Thyroid gland (tissue), 4 donors: Measurements from ENCODE around the gene PPP2R2B.

ENCODE experiments used
- POLR2A ChIP-seq, 2 donors: fragments of 450-650 bp; IDR thresholded peaks; one replicate each; pipeline ENCODE4 v1.6.1; 2017; ENCODE audit warnings: antibody characterized with exemption in 2 of 2, mild to moderate bottlenecking in 2 of 2, moderate library complexity in 1 of 2
- TF ChIP-seq, protein P1 (sequence below), 6 experiments: fragments of 200-600 bp in 3 of 6; fragments of 450-650 bp in 3 of 6; sonication (generic) in 3 of 6; IDR thresholded peaks; one replicate each; pipeline ENCODE4 v1.5.1; 2016 to 2019; ENCODE audit warnings: antibody characterized with exemption in 6 of 6, mild to moderate bottlenecking in 2 of 6, inconsistent platforms in 1 of 6, moderate library complexity in 1 of 6

DNA sequence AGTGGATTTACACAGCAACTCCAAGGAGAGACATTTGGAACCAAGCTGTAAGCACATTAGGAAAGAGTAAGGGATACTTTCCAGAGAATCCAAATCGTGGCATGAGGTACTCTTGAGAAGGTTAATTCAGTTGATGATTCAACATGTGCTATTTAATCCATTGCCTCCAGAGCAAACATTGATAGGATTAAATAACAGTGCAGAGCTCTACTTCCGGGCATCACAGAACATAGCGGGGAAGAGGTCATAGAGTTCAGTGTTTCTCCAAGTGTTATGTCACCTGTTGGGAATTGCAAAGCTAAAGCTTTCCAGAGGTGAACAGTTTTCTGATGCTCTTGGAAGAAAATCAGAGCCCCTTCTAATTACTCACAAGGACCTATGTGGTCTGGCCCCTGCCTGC is 127.5 kb downstream of the PPP2R2B start:
- TF ChIP-seq, protein P1, sequence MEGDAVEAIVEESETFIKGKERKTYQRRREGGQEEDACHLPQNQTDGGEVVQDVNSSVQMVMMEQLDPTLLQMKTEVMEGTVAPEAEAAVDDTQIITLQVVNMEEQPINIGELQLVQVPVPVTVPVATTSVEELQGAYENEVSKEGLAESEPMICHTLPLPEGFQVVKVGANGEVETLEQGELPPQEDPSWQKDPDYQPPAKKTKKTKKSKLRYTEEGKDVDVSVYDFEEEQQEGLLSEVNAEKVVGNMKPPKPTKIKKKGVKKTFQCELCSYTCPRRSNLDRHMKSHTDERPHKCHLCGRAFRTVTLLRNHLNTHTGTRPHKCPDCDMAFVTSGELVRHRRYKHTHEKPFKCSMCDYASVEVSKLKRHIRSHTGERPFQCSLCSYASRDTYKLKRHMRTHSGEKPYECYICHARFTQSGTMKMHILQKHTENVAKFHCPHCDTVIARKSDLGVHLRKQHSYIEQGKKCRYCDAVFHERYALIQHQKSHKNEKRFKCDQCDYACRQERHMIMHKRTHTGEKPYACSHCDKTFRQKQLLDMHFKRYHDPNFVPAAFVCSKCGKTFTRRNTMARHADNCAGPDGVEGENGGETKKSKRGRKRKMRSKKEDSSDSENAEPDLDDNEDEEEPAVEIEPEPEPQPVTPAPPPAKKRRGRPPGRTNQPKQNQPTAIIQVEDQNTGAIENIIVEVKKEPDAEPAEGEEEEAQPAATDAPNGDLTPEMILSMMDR (IDR thresholded peaks at IDR 0.05) = no peak
- no peak for TF ChIP-seq POLR2A (IDR thresholded peaks at IDR 0.05)
